H9 (cell line): ENCODE data around the gene PTOV1. TPM values are rescaled to one million over a fixed set of nuclear protein-coding genes. Genes with fewer than 3 reads are reported as not detected.

Source experiments
- DNase-seq: peaks from one replicate; pipeline ENCODE4 v3.0.0-alpha.2; 2017
- H2AFZ ChIP-seq: one replicate; pipeline ENCODE4 v1.6.1; 2013; ENCODE audit warnings: mild to moderate bottlenecking, low read length, control low read depth, moderate library complexity
- H2AK5ac ChIP-seq: 2 replicates; pipeline ENCODE4 v1.6.1; 2013; ENCODE audit warnings: low read length, control low read depth, mixed read lengths; ENCODE audit not compliant: insufficient read length
- H2BK120ac ChIP-seq: one replicate; pipeline ENCODE4 v1.6.1; 2013; ENCODE audit warnings: low read depth, mild to moderate bottlenecking, low read length, control low read depth, inconsistent platforms; ENCODE audit not compliant: poor library complexity, severe bottlenecking
- H2BK12ac ChIP-seq: 2 replicates; pipeline ENCODE4 v1.6.1; 2013; ENCODE audit warnings: low read length, control low read depth, mixed read lengths, low read depth; ENCODE audit not compliant: insufficient read length
- H2BK15ac ChIP-seq: 2 replicates; pipeline ENCODE4 v1.6.1; 2013; ENCODE audit warnings: low read depth, low read length, control low read depth
- H2BK20ac ChIP-seq: one replicate; pipeline ENCODE4 v1.6.1; 2013; ENCODE audit warnings: low read depth, mild to moderate bottlenecking, low read length, control low read depth, inconsistent platforms; ENCODE audit not compliant: poor library complexity, severe bottlenecking
- H2BK5ac ChIP-seq: 2 replicates; pipeline ENCODE4 v1.6.1; 2013; ENCODE audit warnings: low read length, control low read depth, mixed read lengths; ENCODE audit not compliant: insufficient read length
- H3K14ac ChIP-seq: 2 replicates; pipeline ENCODE4 v1.6.1; 2013; ENCODE audit warnings: low read length, control low read depth; ENCODE audit not compliant: insufficient read depth
- H3K18ac ChIP-seq: 2 replicates; pipeline ENCODE4 v1.6.1; 2013; ENCODE audit warnings: low read depth, mild to moderate bottlenecking, mixed read lengths, low read length, control low read depth; ENCODE audit not compliant: insufficient read length
- H3K23ac ChIP-seq: 2 replicates; pipeline ENCODE4 v1.6.1; 2013; ENCODE audit warnings: low read length, control low read depth, mixed read lengths, low read depth; ENCODE audit not compliant: insufficient read length
- H3K23me2 ChIP-seq: 2 replicates; pipeline ENCODE4 v1.6.1; 2013; ENCODE audit warnings: low read depth, mild to moderate bottlenecking, mixed read lengths, low read length, control low read depth; ENCODE audit not compliant: insufficient read length, poor library complexity, severe bottlenecking
- H3K27ac ChIP-seq: 2 replicates; pipeline ENCODE4 v1.5.1; 2013; ENCODE audit warnings: low read length, control low read depth, mixed read lengths, low read depth; ENCODE audit not compliant: insufficient read length
- H3K27me3 ChIP-seq: 2 replicates; pipeline ENCODE4 v1.6.1; 2013; ENCODE audit warnings: low read length, control low read depth, inconsistent platforms; ENCODE audit not compliant: insufficient read depth
- H3K4ac ChIP-seq: 2 replicates; pipeline ENCODE4 v1.6.1; 2013; ENCODE audit warnings: low read depth, mild to moderate bottlenecking, control low read depth, inconsistent platforms, low read length, moderate library complexity
- H3K4me1 ChIP-seq: 2 replicates; pipeline ENCODE4 v1.6.1; 2013; ENCODE audit warnings: low read length, control low read depth, inconsistent platforms; ENCODE audit not compliant: insufficient read depth
- H3K4me2 ChIP-seq: 2 replicates; pipeline ENCODE4 v1.6.1; 2013; ENCODE audit warnings: low read length, control low read depth, mixed read lengths; ENCODE audit not compliant: insufficient read length, insufficient read depth
- H3K56ac ChIP-seq: 2 replicates; pipeline ENCODE4 v1.6.1; 2013; ENCODE audit warnings: low read depth, mild to moderate bottlenecking, mixed read lengths, low read length, control low read depth; ENCODE audit not compliant: insufficient read length
- H3K79me1 ChIP-seq: 2 replicates; pipeline ENCODE4 v1.6.1; 2013; ENCODE audit warnings: low read depth, mild to moderate bottlenecking, moderate library complexity, low read length, control low read depth, inconsistent platforms; ENCODE audit not compliant: insufficient read depth, poor library complexity, severe bottlenecking
- H3K79me2 ChIP-seq: 2 replicates; pipeline ENCODE4 v1.6.1; 2013; ENCODE audit warnings: low read length, control low read depth, inconsistent platforms; ENCODE audit not compliant: insufficient read depth
- H3K9ac ChIP-seq: 2 replicates; pipeline ENCODE4 v1.6.1; 2013; ENCODE audit warnings: low read length, control low read depth, mixed read lengths; ENCODE audit not compliant: insufficient read length; ENCODE audit errors: extremely low read depth
- H3K9me3 ChIP-seq: one replicate; pipeline ENCODE4 v1.6.1; 2013; ENCODE audit warnings: low read depth, low read length, inconsistent platforms; ENCODE audit not compliant: control insufficient read depth
- H3T11ph ChIP-seq: one replicate; pipeline ENCODE4 v1.6.1; 2013; ENCODE audit warnings: mild to moderate bottlenecking, low read length, control low read depth, inconsistent platforms
- H4K20me1 ChIP-seq: one replicate; pipeline ENCODE4 v1.6.1; 2013; ENCODE audit not compliant: control insufficient read depth, insufficient read length, insufficient read depth
- H4K5ac ChIP-seq: 2 replicates; pipeline ENCODE4 v1.6.1; 2013; ENCODE audit warnings: low read depth, mild to moderate bottlenecking, mixed read lengths, low read length, control low read depth; ENCODE audit not compliant: insufficient read length
- H4K8ac ChIP-seq: replicated peaks from 2 replicates; pipeline ENCODE4 v1.6.1; 2013; ENCODE audit warnings: low read length, control low read depth, mixed read lengths, low read depth; ENCODE audit not compliant: insufficient read length
- H4K91ac ChIP-seq: 2 replicates; pipeline ENCODE4 v1.6.1; 2013; ENCODE audit warnings: low read depth, mild to moderate bottlenecking, moderate library complexity, mixed read lengths, low read length, control low read depth; ENCODE audit not compliant: insufficient read length
- H3K27ac Mint-ChIP-seq, 3 experiments: 2 replicates in 2 of 3; 3 replicates in 1 of 3; pipeline ENCODE4 v1.8.0; 2020 to 2021; ENCODE audit warnings: mixed read lengths in 3 of 3, mild to moderate bottlenecking in 1 of 3, moderate library complexity in 1 of 3
- H3K27me3 Mint-ChIP-seq: 2 replicates; pipeline ENCODE4 v1.8.0; 2021; ENCODE audit warnings: low read depth, mild to moderate bottlenecking, moderate library complexity, mixed read lengths
- H3K36me3 Mint-ChIP-seq, 3 experiments: 2 replicates in 2 of 3; 3 replicates in 1 of 3; pipeline ENCODE4 v1.8.0; 2020 to 2021; ENCODE audit warnings: low read depth in 3 of 3, mixed read lengths in 3 of 3; ENCODE audit not compliant: insufficient read depth in 1 of 3
- H3K4me1 Mint-ChIP-seq, 2 experiments: 2 replicates each; pipeline ENCODE4 v1.8.0; 2020; ENCODE audit warnings: mixed read lengths in 2 of 2
- H3K4me3 Mint-ChIP-seq, 2 experiments: 2 replicates in 1 of 2; 3 replicates in 1 of 2; pipeline ENCODE4 v1.8.0; 2020 to 2021; ENCODE audit warnings: mild to moderate bottlenecking in 2 of 2, mixed read lengths in 2 of 2, moderate library complexity in 1 of 2
- H3K9me3 Mint-ChIP-seq, 2 experiments: 2 replicates in 1 of 2; 3 replicates in 1 of 2; pipeline ENCODE4 v1.8.0; 2020; ENCODE audit warnings: mild to moderate bottlenecking in 2 of 2, mixed read lengths in 2 of 2, moderate library complexity in 1 of 2
- CTCF ChIP-seq: fragments of 200-600 bp; sonication (generic); conservative IDR thresholded peaks from 3 replicates; pipeline ENCODE4 v1.8.0; 2021; ENCODE audit warnings: antibody characterized with exemption, mild to moderate bottlenecking
- WGBS: extraction: QIAGEN DNeasy Blood & Tissue Kit; methylation state at CpG from one replicate; pipeline ENCODE4 v1.1.7; 2013; ENCODE audit warnings: missing lambda C conversion rate, low lambda C conversion rate, mixed read lengths; ENCODE audit not compliant: insufficient read length; ENCODE audit errors: extremely low coverage; 5-methylcytosine and 5-hydroxymethylcytosine counted together
- total RNA-seq: library from RNA; stranded (reverse); gene quantifications from 2 replicates; pipeline ENCODE4 v1.2.1, GENCODE V29; 2021

The PTOV1 gene
- total RNA-seq, 1 experiment from 2014 or later, result 309 TPM

GRCh38 chr19:49895566-49896297 lies 44.8 kb downstream of the PTOV1 start:
- no CpG with 5 or more reads among the region's 17 CpGs for WGBS
- peaks cover 11 to 31% of the 10 kb centered on the region in 2 experiments for H3K4me1 Mint-ChIP-seq
- no peaks in the 10 kb centered on the region for H3K4me1 ChIP-seq

More at GRCh38 chr19:49895566-49896297, 44.8 kb downstream of the PTOV1 start:
- Histone ChIP-seq H3K9me3 (no peaks in the 10 kb centered on the region), H2BK20ac (no peak overlapping the region), H3K27ac (no peak overlapping the region), H2BK120ac (no peak overlapping the region), H2BK15ac (no peak overlapping the region), H3K14ac (no peak overlapping the region; the same call in 1 of the 2 replicates), H3K79me2 (no peaks in the 10 kb centered on the region), H2BK5ac (no peak overlapping the region), H3K23me2 (no peaks in the 10 kb centered on the region), H4K91ac (no peak overlapping the region), H3K18ac (no peak overlapping the region), H3K9ac (no peak overlapping the region), H3K4ac (no peak overlapping the region), H2AK5ac (no peak overlapping the region), H3K27me3 (no peaks in the 10 kb centered on the region), H3K4me2 (no peak overlapping the region), H3K56ac (no peak overlapping the region), H4K20me1 (peaks cover 5% of the 10 kb centered on the region), H4K5ac (no peak overlapping the region), H3K79me1 (no peaks in the 10 kb centered on the region), H4K8ac (no peak overlapping the region), H3K23ac (no peak overlapping the region), H2AFZ (no peak overlapping the region), H3T11ph (no peak overlapping the region), H2BK12ac (no peak overlapping the region)
- H3K36me3 Mint-ChIP-seq, result no peaks in the 10 kb centered on the region; a peak in 1 of 7 replicates
- no peak overlapping the region for H3K4me3 Mint-ChIP-seq
- H3K27ac Mint-ChIP-seq, result no peak overlapping the region
- H3K9me3 Mint-ChIP-seq, result no peaks in the 10 kb centered on the region
- peaks cover 53% of the 10 kb centered on the region for H3K27me3 Mint-ChIP-seq
- no peak for TF ChIP-seq CTCF
- no peak for DNase-seq
